ENCODE results near the gene GALNT7. TPM values are rescaled to one million over a fixed set of nuclear protein-coding genes. Genes with fewer than 3 reads are reported as not detected.

Gene GALNT7
- total RNA-seq, 1 donor from 2014 or later, result 31.1 TPM

DNA sequence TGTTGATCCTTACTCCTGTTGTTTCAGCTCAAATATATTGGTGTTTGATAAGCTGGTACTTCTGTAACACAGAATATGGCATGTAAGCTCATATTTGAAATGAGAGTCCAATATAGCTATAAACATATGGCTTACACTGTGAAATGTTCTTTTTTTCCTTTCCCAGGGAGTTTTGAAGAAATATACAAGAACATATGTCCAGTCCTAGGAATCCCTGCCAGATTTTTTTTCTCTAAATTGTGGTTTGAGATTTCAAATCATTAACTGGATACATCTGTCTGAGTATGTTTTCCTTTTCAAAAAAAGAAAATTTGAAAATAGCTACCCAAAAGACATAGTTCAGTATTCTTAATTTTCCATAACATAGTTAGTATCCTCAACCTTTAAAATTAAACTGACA is 105.3 kb downstream of the GALNT7 start:
- no peak for DNase-seq (ENCODE audit: low read depth)
- TF ChIP-seq, protein P1, sequence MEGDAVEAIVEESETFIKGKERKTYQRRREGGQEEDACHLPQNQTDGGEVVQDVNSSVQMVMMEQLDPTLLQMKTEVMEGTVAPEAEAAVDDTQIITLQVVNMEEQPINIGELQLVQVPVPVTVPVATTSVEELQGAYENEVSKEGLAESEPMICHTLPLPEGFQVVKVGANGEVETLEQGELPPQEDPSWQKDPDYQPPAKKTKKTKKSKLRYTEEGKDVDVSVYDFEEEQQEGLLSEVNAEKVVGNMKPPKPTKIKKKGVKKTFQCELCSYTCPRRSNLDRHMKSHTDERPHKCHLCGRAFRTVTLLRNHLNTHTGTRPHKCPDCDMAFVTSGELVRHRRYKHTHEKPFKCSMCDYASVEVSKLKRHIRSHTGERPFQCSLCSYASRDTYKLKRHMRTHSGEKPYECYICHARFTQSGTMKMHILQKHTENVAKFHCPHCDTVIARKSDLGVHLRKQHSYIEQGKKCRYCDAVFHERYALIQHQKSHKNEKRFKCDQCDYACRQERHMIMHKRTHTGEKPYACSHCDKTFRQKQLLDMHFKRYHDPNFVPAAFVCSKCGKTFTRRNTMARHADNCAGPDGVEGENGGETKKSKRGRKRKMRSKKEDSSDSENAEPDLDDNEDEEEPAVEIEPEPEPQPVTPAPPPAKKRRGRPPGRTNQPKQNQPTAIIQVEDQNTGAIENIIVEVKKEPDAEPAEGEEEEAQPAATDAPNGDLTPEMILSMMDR (conservative IDR thresholded peaks at IDR 0.05; ENCODE audit: low read depth, low read length), result no peak
- no peak overlapping the region for H3K4me3 ChIP-seq (ENCODE audit: low read depth, low read length)

DNA sequence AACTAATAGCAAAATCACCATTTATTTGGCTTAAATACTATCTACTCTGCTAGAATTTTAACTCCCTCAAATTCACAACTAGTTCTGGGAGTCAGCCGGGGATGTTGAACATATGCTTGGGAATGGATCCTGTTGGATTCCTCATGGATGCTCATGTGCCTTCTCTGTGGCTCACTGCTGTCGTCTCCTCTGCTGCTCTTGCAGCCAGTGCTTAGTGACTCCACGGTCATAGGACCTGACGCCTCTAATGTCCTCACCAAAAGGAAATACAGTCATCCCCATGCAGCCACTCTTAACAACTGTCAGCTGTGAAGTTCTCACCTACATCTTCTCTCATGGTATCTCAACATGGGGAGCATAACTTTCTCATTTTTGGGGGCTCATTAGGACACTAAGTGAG is 106.1 kb downstream of the GALNT7 start:
- DNase-seq (ENCODE audit: low read depth), result no peak
- H3K4me3 ChIP-seq (ENCODE audit: low read depth, low read length), result no peak overlapping the region
- TF ChIP-seq, protein P1 (conservative IDR thresholded peaks at IDR 0.05; ENCODE audit: low read depth, low read length), result no peak

DNA sequence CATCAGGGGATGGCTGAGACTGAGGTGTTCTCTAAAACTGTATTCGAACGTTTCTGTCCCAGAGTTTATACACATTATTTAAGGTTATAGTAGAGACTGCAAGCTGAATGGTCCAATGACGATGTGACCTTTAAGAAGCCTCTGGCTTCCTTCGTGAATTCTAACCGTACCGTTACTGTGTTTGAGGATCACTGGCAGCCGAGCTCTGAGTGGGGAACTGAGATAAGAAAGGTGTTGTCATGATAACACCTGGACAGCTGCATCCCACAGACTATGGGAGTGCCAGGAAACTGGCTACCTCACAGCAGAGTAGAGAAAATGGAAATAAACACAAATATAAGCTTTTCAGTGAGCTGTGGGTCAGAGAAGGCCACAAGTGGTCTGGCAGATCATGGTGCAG is 106.5 kb downstream of the GALNT7 start:
- no peak for DNase-seq (ENCODE audit: low read depth)
- no peak overlapping the region for H3K4me3 ChIP-seq (ENCODE audit: low read depth, low read length)
- TF ChIP-seq, protein P1 (conservative IDR thresholded peaks at IDR 0.05; ENCODE audit: low read depth, low read length), result no peak

DNA sequence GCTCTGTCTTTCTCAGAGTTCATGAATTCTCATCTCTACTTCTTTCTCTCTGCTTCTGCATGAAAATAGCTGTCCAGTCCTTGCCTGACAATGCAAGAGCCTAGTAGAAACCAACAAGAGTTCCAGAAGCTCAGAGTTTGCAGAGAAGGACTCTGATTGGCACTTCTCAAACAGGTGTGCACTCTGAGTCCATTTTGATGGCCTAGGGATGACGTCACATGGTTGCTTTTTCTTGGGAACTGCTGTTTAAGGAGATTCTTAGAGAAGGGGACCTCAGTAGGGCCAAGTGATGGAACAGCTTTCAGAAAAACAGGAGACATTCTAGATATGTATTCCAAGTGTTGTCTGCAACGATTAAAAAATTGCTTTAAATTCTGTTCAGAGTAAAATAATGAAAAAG is 108.7 kb downstream of the GALNT7 start:
- TF ChIP-seq, protein P1 (conservative IDR thresholded peaks at IDR 0.05; ENCODE audit: low read depth, low read length), result no peak
- no peak for DNase-seq (ENCODE audit: low read depth)
- H3K4me3 ChIP-seq (ENCODE audit: low read depth, low read length), result no peak overlapping the region

DNA sequence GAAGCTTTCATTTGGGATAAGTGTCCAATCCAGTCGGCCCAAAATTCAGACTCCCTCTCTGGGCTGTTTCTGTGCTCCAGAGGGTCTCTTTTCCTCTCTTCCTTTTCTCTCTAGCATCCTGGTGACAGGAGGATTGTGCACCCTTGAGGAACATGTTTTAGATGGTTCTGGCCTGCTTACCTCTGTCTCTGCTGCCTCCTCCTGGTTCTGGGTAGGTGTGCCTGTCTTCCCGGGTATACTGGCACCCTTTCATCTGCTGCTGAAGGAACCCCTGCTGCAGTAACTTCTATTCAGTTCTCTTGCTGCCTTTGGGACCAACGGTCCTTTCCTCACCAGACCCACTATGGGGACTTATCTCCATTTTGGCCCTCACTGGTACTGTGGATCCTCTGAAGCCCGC is 112.4 kb downstream of the GALNT7 start:
- H3K4me3 ChIP-seq (ENCODE audit: low read depth, low read length), result no peak overlapping the region
- no peak for DNase-seq (ENCODE audit: low read depth)
- TF ChIP-seq, protein P1 (conservative IDR thresholded peaks at IDR 0.05; ENCODE audit: low read depth, low read length), result no peak

DNA sequence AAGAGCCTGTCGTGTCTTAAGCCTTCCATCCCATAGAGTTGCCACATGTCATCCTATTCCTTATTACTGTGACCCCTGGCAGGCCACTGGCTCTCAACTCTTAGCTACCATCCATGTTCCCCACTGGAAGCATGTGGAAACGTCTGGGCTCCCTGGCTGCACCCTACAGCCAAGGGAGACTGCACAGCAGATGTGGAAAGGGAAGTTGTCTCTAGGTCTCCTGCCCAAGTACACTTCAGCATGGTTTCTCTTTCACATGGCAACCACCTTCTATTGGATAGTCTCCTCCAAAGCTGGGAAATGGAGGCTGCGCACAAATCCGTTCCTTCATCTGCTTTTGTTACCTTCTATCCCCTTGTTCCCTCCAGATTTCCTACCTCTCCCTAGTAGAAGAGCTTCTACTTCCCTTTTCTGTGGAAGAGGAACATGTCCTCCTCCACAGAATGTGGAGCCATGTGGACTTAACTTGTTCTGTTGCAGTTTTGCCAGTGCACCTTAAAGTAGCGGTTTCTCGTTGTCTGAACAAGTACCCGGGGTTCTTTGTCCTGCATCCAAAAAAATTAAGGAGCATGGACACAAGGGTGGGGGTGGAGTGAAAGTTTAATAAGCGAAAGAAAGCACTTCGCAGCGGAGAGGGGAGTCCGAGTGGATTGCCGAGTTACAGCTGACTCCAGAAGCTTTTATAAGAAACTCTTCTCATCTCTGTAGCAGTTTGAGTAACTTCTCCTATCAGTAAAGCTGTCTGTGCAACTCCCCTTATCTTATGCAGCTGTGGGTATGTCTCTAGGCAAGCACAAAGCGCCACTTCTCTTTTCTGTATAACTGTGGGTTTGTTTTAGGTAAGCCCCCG is 113.0 kb downstream of the GALNT7 start:
- no peak for DNase-seq (ENCODE audit: low read depth)
- TF ChIP-seq, protein P1 (conservative IDR thresholded peaks at IDR 0.05; ENCODE audit: low read depth, low read length), result no peak

DNA sequence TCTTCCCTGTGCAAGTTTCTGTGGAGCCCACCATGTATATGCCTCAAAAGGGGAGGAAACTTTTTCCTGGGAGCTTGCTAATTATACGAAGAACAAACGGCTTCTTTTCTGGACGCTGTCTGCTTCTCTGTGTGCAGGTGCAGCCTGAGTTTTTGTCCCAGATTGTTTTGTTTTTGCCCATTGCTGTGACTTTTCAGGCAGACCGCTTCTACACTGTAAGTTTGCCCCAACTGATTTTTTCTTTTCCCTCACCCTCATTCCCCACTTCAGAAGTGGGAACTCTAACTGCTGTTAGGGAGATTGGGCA is 113.6 kb downstream of the GALNT7 start:
- DNase-seq (ENCODE audit: low read depth), result no peak
- no peak overlapping the region for H3K4me3 ChIP-seq (ENCODE audit: low read depth, low read length)
- TF ChIP-seq, protein P1 (conservative IDR thresholded peaks at IDR 0.05; ENCODE audit: low read depth, low read length), result no peak

More for the DNA sequence above, 113.0 kb downstream of the GALNT7 start:
- H3K4me3 ChIP-seq (ENCODE audit: low read depth, low read length), result no peak overlapping the region

Data from epithelial cell of proximal tubule (primary cell).